GM12878 (cell line): ENCODE results near the gene ATP2C2. TPM values are rescaled to one million over a fixed set of nuclear protein-coding genes. Genes with fewer than 3 reads are reported as not detected.

Experiments used
- ATAC-seq: fragments of 200-7000 bp; cut with Tn5 transposase; 3 replicates; pipeline ENCODE4 v1.9.1; 2020; ENCODE audit warnings: mild to moderate bottlenecking, moderate library complexity
- BruUV-seq: library from RNA; stranded (reverse); fragments of 400-500 nt; replicated peaks from 2 replicates; lab custom pipeline; 2021; lab: Mats Ljungman, UMichigan
- CTCF ChIA-PET: fragments of 300-600 bp; sonication (Branson Sonifier 250); formaldehyde crosslinking; extraction: SDS; loops from one replicate; lab custom pipeline; 2021; ENCODE audit warnings: inconsistent platforms; lab: Yijun Ruan, JAX
- POLR2A ChIA-PET: fragments of 350-600 bp; formaldehyde crosslinking; extraction: SDS; loops from one replicate; lab custom pipeline; 2021; ENCODE audit warnings: inconsistent platforms; lab: Charles Lee
- RAD21 ChIA-PET: fragments of 300-600 bp; sonication (Branson Sonifier 250); formaldehyde crosslinking; loops from one replicate; lab custom pipeline; 2023; ENCODE audit warnings: antibody characterized with exemption; ENCODE audit not compliant: unreplicated experiment; lab: Charles Lee
- SMC1A ChIA-PET: fragments of 300-600 bp; sonication (Branson Sonifier 250); formaldehyde crosslinking; loops from one replicate; lab custom pipeline; 2023; ENCODE audit not compliant: unreplicated experiment, uncharacterized antibody; lab: Charles Lee
- DNase-seq: peaks from one replicate; pipeline ENCODE4 v3.0.0-alpha.2; 2011; ENCODE audit warnings: low read depth, low spot score
- FAIRE-seq: peaks from 3 replicates; lab custom pipeline; 2011; peaks lifted over from hg19 to GRCh38; lab: Jason Lieb, UNC
- H2AFZ ChIP-seq: 2 replicates; pipeline ENCODE4 v1.6.0; 2011; ENCODE audit warnings: low read depth, low read length, control low read depth; ENCODE audit not compliant: control insufficient read depth
- H3K27ac ChIP-seq: 2 replicates; pipeline ENCODE4 v1.5.1; 2011; ENCODE audit warnings: control low read depth; ENCODE audit not compliant: control insufficient read depth, insufficient read depth
- H3K27me3 ChIP-seq, 2 experiments: replicated peaks in 1 of 2; 2 replicates each; pipeline versions ENCODE4 v1.6.0 to v1.6.1; 2011; ENCODE audit warnings: low read length in 1 of 2; ENCODE audit not compliant: control insufficient read depth in 2 of 2, insufficient read depth in 2 of 2
- H3K36me3 ChIP-seq, 2 experiments: 2 replicates each; pipeline ENCODE4 v1.5.1; 2011; ENCODE audit warnings: low read length in 1 of 2; ENCODE audit not compliant: control insufficient read depth in 2 of 2, insufficient read depth in 2 of 2
- H3K4me1 ChIP-seq: 2 replicates; pipeline ENCODE4 v1.6.1; 2011; ENCODE audit warnings: mild to moderate bottlenecking, low read length, moderate library complexity, mixed read lengths; ENCODE audit not compliant: control insufficient read depth, insufficient read depth
- H3K4me2 ChIP-seq: 2 replicates; pipeline ENCODE4 v1.6.0; 2011; ENCODE audit warnings: control low read depth; ENCODE audit not compliant: control insufficient read depth, insufficient read depth
- H3K4me3 ChIP-seq: fragments of 200-600 bp; sonication (generic); 2 replicates; pipeline ENCODE4 v1.5.1; 2016
- H3K79me2 ChIP-seq: 2 replicates; pipeline ENCODE4 v1.6.0; 2011; ENCODE audit warnings: low read length; ENCODE audit not compliant: control insufficient read depth, insufficient read depth
- H3K9ac ChIP-seq: 2 replicates; pipeline ENCODE4 v1.8.0; 2011; ENCODE audit warnings: low read length, control low read depth, mixed read lengths; ENCODE audit not compliant: control insufficient read depth, insufficient read depth
- H3K9me3 ChIP-seq: replicated peaks from 3 replicates; pipeline ENCODE4 v1.5.1; 2011; ENCODE audit warnings: mild to moderate bottlenecking, low read length; ENCODE audit not compliant: control insufficient read depth, insufficient read depth
- H4K20me1 ChIP-seq: 2 replicates; pipeline ENCODE4 v1.6.0; 2011; ENCODE audit not compliant: control insufficient read depth, insufficient read depth
- CREB1 ChIP-seq: IDR thresholded peaks from 2 replicates; pipeline ENCODE4 v1.6.1; 2012; ENCODE audit warnings: low read depth, mild to moderate bottlenecking, inconsistent platforms
- HDAC6 ChIP-seq: fragments of 200-600 bp; sonication (generic); IDR thresholded peaks from one replicate; pipeline ENCODE4 v1.8.0; 2017; ENCODE audit warnings: antibody characterized with exemption; ENCODE audit not compliant: unreplicated experiment
- HDGF ChIP-seq: fragments of 450-650 bp; IDR thresholded peaks from 2 replicates; pipeline ENCODE4 v1.6.1; 2016; ENCODE audit warnings: antibody characterized with exemption
- HSF1 ChIP-seq: fragments of 150-350 bp; IDR thresholded peaks from 2 replicates; pipeline ENCODE4 v1.6.1; 2014; ENCODE audit warnings: mild to moderate bottlenecking, low read depth, low read length
- IKZF2 ChIP-seq, 2 experiments: fragments of 450-650 bp; IDR thresholded peaks; 2 replicates each; pipeline ENCODE4 v1.6.1; 2017; ENCODE audit warnings: mild to moderate bottlenecking in 2 of 2, moderate library complexity in 2 of 2
- IRF3 ChIP-seq: fragments of 450-650 bp; IDR thresholded peaks from 2 replicates; pipeline ENCODE4 v1.6.1; 2014; ENCODE audit warnings: mild to moderate bottlenecking
- KDM1A ChIP-seq: fragments of 200-600 bp; sonication (generic); IDR thresholded peaks from 2 replicates; pipeline ENCODE4 v1.6.1; 2016; ENCODE audit warnings: borderline replicate concordance
- MEF2A ChIP-seq: IDR thresholded peaks from 2 replicates; pipeline ENCODE4 v1.6.1; 2011; ENCODE audit warnings: low read depth, mild to moderate bottlenecking, low read length, moderate library complexity; ENCODE audit not compliant: insufficient read depth
- REST ChIP-seq: IDR thresholded peaks from 2 replicates; pipeline ENCODE4 v1.6.1; 2012; ENCODE audit warnings: mild to moderate bottlenecking, low read depth, low read length
- SMAD1 ChIP-seq: fragments of 450-650 bp; IDR thresholded peaks from 2 replicates; pipeline ENCODE4 v1.6.1; 2018; ENCODE audit warnings: mild to moderate bottlenecking, low read depth; ENCODE audit not compliant: partially characterized antibody
- TCF7 ChIP-seq: IDR thresholded peaks from 2 replicates; pipeline ENCODE4 v1.6.1; 2014; ENCODE audit warnings: antibody characterized with exemption, borderline replicate concordance
- USF1 ChIP-seq: IDR thresholded peaks from 2 replicates; pipeline ENCODE4 v1.6.1; 2011; ENCODE audit warnings: borderline replicate concordance, low read depth, mild to moderate bottlenecking, moderate library complexity, mixed read lengths, low read length; ENCODE audit not compliant: insufficient read depth; ENCODE audit errors: extremely low read length
- WGBS: methylation state at CpG from one replicate; pipeline ENCODE4 v1.1.6; 2016; ENCODE audit warnings: low lambda C conversion rate; ENCODE audit not compliant: insufficient replicate concordance, insufficient coverage; ENCODE audit errors: missing lambda C conversion rate; 5-methylcytosine and 5-hydroxymethylcytosine counted together
- in situ Hi-C: fragments of 300-500 bp; cut with MboI; formaldehyde crosslinking; loops from 9 replicates; pipeline ENCODE4 v1.14.3; 2018; ENCODE audit warnings: mixed read lengths
- intact Hi-C: fragments of 100-400 bp; cut with micrococcal nuclease; formaldehyde crosslinking; loops from one replicate; pipeline ENCODE4 v1.14.2; 2022; ENCODE audit not compliant: unreplicated experiment
- polyA plus RNA-seq, 11 experiments: library from polyadenylated mRNA; depleted of rRNA in 4 of 11; unstranded in 6 of 11; stranded (reverse) in 5 of 11; fragments of >200 nt; fragmentation: Nextera tagmentation in 4 of 11; fragmentation: Illumina TruSeq in 1 of 11; extraction: Ambion mirVana in 4 of 11; extraction: Trizol in 1 of 11; gene quantifications; 1 replicate in 1 of 11; 2 replicates in 10 of 11; pipeline versions ENCODE4 v1.2.1 to v1.2.3, GENCODE V29; 2011 to 2016; ENCODE audit warnings: inconsistent platforms in 2 of 11, missing spikeins in 2 of 11, low read depth in 1 of 11
- total RNA-seq, 4 experiments: library from RNA; depleted of rRNA in 3 of 4; stranded (reverse); fragments of >200 nt in 3 of 4; fragmentation: Illumina TruSeq in 1 of 4; extraction: Trizol in 1 of 4; gene quantifications; 2 replicates each; pipeline versions ENCODE4 v1.2.1 to v1.2.3, GENCODE V29; 2013 to 2021

The ATP2C2 gene
- total and polyA plus RNA-seq, 10 of the 15 experiments (the other 5 are each of a cell fraction or from before 2014, with no cell fraction given): 0.05 to 0.19 TPM; not detected in 8

GRCh38 chr16:84390131-84390785, 21.9 kb downstream of the ATP2C2 start (continued):
- TF ChIP-seq REST (no peak), IRF3 (no peak)

GRCh38 chr16:84391151-84392030, 23.1 kb downstream of the ATP2C2 start:
- Histone ChIP-seq H3K27ac (no peak overlapping the region), H3K9me3 (no peaks in the 10 kb centered on the region; the same call in 2 of the 3 replicates), H3K27me3 (no peaks in the 10 kb centered on the region; a peak in 1 of 4 replicates), H2AFZ (no peak overlapping the region), H3K79me2 (no peaks in the 10 kb centered on the region), H3K4me3 (no peak overlapping the region), H3K4me2 (no peak overlapping the region), H3K36me3 (no peaks in the 10 kb centered on the region), H3K4me1 (no peaks in the 10 kb centered on the region), H4K20me1 (no peaks in the 10 kb centered on the region), H3K9ac (no peak overlapping the region)
- RAD21 ChIA-PET: no interaction called here
- SMC1A ChIA-PET: no interaction called here
- no TSS peak for BruUV-seq
- FAIRE-seq: no peak
- CTCF ChIA-PET: no interaction called here
- in situ Hi-C loops (no loop called here), intact Hi-C loops (no loop called here)
- no peak for DNase-seq
- POLR2A ChIA-PET: no interaction called here
- ATAC-seq: no peak
- WGBS: 54% methylated on average over 20 of the region's 20 CpGs
- TF ChIP-seq TCF7 (no peak), USF1 (no peak), HSF1 (no peak), HDGF (no peak), SMAD1 (no peak), HDAC6 (no peak), CREB1 (no peak), MEF2A (no peak), KDM1A (no peak), IKZF2 (IDR thresholded peaks at IDR 0.05) (no peak)
